ENCODE results near the gene PRR13.
"Not testable (repeated sequence)": the region's sequence is repeated elsewhere in the genome, so short reads cannot be mapped to it uniquely, and the experiment has no call there.

PRR13 gene

DNA sequence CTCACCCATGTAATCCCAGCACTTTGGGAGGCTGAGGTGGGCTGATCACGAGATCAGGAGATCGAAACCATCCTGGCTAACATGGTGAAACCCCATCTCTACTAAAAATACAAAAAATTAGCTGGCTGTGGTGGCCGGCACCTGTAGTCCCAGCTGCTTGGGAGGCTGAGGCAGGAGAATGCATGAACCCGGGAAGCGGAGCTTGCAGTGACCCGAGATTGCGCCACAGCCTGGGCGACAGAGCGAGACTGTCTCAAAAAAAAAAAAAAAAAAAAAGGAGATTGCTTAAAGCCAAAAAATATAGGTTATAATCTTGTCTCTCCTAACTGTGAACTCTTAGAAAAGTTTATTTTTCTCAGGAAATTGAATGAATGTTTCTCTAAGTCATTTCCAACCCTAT, 6.2 kb upstream of the PRR13 start:
- DNase-seq (ENCODE audit: low read depth in 3 of 3): not testable (repeated sequence)

DNA sequence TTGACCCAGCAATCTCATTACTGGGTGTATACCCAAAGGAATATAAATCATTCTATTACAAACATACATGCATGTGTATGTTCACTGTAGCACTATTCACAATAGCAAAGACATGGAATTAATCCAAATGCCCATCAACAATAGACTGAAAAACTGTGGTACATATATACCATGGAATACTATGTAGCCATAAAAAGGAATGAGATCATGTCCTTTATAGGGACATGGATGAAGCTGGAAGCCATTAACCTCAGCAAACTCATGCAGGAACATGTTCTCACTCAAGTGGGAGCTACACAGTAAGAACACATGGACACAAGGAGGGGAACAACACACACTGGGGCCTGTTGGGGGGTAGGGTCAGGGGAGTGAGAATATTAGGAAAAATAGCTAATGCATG, 2.0 kb upstream of the PRR13 start:
- DNase-seq (ENCODE audit: low read depth in 3 of 3): not testable (repeated sequence)

DNA sequence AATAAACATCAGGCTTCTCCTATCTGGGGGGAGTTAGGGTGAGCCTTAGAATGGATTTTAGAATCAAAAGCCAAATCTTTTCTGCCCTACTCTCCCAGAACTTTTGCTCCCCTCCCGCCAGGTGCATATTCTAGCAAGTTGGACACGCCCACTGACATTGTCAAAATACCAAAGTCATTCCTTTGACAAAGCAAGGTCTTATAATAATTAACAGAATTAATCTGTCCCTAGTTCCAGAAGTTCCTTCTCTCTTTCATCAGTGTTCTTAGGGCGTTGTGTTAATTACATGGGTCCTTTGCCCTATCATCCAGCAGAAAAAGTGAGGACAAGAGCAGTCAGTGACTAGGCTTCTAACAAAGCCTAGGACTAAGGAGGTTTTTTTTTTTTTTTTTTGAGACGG, 2.4 kb downstream of the PRR13 start:
- no peak for DNase-seq (ENCODE audit: low read depth in 3 of 3)

DNA sequence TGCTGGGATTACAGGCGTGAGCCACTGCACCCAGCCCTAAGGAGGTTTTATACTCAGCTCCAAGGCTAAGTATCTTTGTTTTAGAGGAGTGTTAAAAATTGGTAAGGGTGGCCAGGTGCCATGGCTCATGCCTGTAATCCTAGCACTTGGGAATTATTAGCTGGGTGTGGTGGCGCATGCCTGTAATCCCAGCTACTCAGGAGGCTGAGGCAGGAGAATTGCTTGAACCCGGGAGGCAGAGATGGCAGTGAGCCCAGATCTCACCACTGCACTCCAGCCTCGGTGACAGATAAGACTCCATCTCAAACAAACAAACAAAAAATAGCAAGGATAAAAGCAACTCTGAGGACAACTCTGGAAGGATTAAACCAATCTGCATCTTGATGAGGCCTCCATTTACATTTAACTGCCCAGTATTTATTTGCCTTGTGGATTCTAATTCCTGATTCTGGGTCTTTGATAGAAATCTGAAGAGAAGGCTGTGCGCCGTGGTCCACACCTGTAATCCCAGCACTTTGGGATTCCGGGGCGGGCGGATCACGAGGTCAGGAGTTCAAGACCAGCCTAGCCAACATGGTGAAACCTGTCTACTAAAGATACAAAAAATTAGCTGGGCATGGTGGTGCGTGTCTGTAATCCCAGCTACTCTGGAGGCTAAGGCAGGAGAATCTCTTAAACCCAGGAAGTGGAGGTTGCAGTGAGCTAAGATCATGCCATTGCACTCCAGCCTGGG, 3.2 kb downstream of the PRR13 start:
- DNase-seq (ENCODE audit: low read depth in 3 of 3): not testable (repeated sequence)

DNA sequence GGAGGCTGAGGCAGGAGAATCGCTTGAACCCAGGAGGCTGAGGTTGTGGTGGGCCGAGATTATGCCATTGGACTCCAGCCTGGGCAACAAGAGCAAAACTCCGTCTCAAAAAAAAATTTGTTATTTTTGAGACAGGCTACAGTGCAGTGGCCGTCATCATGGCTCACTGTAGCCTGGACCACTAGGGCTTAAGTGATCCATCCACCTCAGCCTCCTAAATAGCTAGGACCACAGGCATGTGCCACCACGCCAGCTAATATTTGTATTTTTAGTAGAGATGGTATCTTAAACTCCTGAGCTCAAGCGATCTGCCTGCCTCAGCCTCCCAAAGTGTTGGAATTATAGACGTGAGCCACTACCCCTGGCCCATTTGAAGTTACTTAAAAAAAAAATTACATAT, 9.4 kb downstream of the PRR13 start:
- DNase-seq (ENCODE audit: low read depth in 3 of 3): no peak

DNA sequence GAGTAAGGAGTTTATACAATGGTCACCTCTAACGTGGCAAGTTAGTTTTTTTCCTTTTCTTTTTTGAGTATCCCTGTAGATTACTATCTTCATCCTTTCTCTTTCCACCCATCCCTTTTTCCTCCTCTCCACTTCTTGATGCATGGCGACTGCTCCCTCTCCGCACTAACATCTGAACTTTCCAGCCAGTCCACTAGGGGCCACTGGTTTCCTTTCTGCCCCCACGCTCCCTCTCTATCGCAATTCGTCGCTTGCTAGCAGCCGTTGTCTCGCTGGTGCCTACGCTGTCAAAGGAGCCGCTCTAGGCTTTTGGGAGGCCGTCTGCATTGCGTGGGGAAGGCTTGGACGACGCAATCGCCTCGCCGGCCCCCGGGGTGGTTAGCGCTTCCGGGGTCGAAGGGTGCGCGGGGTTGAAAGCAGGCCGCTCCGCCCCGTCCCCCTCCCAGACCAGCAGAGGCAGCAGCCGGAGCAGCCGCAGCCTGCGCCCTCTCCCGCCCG, 10.2 kb downstream of the PRR13 start, which contains the start of gene PCBP2:
Gene PCBP2 (plus strand): TSS at position 442 of the 498 bp plus-strand sequence. CDS start 2,699 bp downstream, outside the sequence.
- DNase-seq (ENCODE audit: low read depth in 3 of 3): peak; percentile 89 to 97 (median 94)

DNA sequence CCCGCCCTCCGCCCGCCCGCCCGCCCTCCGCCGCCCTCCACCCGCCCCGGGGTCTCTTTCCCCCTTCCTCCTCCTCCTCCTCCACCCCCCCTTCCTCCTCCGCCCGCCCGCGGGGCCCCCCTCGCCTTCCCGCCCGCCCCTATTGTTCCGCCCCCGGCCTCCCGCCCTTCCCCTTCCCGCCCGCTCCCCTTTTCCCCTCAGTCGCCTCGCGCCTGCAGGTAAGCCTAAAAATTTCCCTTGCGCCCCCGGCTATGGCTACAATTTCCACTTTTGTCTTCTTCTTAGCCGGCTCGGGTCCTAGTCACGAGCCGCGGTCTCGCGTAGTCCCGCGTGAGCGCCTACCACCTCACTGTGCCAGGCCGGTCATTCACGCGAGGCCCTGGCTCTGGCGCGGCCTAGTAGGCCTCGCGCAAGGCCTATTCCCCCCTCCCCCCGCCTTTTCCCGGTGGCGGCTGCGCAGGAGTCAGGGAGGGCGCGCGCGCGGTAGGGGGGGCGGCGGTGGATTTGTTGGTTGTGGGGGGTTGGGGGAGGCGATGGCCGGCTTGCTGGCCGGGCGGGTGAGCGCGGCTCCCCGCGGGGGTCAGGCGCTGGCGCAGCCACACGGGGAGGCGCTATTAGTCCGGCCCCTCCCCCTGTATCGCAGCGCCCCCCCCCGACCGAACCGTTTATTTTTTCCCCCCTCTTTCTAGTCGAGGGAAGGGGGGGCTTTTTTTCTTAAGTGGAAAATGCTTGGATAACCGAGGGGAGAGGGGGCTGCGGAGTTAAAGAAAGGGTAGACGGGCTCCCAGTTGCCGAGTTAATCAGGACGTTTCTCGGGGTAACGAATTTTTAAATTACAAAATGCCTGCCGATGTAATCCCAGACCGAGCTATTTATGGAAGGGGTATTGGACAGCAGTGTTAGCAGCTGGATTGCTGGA, 10.9 kb downstream of the PRR13 start:
- peak; percentile 62 to 67 (median 65) for DNase-seq (ENCODE audit: low read depth in 3 of 3)

DNA sequence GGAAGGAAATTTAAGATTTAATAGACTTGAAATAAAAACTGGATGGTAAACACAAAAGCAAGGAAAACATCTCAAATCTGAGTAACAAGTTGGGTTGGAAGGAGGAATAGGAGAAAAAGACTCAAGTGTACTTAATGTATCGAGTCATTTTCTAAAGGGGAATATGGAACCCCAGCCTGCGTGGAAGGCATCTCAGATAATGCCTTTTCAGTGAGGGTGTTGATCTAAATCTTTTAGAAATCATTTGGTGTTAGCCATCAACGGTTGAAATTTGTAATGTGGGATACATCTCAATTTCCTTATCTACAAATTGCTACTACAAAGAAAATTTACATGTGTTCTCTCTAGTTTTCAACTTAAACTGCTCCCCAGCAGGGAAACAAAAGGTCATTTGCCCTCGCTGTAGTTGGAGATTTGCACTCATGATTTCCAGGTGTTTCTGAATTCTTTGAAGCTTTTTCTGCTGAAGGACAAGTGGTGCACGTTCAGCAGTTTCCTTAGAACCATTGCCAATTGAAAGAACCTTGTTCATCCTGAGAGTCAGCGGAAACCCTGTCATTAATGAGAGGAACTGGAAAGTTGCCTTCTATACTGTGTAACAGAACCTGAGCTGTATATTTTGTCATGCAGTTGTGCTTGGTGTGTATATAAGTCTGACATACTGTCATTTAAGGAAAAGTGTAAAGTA, 12.6 kb downstream of the PRR13 start:
- no peak for DNase-seq (ENCODE audit: low read depth in 3 of 3)

DNA sequence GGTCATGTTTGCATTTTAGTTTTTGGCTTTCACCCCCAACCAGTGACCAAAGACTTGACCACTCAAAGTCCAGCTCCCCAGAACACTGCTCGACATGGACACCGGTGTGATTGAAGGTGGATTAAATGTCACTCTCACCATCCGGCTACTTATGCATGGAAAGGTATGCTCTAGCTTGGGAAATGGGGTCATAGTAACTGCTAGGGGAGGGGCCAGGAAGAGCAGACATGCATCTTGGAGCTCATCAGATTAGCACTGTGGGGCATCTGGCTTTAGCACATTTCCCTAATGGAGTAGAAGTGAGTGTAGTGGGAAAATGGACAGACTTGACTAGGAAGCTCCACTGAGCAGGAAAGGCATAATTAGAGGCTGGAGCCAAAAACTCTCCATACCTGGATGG, 13.2 kb downstream of the PRR13 start:
- no peak for DNase-seq (ENCODE audit: low read depth in 3 of 3)

DNA sequence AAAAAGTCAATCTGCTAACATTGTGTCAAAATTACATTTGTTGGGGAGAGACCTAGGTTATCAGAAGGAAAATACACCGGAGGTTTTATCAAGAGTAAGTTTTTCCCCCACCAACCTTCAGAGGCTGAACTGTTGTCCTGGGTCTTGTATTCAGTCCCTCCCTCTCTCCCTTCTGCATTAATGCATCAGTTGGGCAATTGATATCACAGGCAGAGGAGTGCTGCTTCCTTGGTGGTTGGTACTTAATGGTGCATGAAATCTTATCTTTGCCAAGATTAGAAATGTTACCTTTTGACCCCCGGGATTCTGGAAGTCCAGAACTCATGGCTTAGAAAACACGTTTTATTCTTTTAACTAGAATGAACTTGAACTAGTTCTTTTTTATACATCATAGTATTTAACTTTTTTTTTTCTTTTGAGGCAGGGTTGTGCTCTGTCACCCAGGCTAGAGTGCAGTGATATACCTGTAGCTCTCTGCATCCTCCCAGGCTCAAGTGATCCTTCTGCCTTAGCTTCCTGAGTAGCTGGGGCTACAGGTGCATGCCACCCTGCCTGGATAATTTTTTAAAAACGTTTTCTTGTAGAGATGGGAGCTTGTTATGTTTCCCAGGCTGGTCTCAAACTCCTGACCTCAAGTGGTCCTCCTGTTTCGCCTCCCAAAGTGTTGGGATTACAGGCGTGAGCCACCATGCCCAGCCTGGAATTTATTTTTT, 15.3 kb downstream of the PRR13 start:
- DNase-seq (ENCODE audit: low read depth in 3 of 3): no peak

DNA sequence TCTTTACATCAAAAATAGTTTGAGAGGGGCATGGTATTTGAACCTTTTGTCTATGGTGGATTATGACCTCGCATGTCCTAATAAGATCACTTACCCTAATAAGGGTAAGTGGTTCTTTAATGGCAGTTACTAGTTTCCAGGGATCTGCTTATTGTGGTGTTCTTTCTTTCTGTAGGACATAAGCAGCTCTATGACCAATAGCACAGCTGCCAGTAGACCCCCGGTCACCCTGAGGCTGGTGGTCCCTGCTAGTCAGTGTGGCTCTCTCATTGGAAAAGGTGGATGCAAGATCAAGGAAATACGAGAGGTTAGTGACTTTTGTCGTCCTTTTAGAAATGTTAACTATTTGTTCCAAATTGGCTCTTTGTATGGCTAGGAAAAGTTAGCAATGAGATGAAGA, 17.6 kb downstream of the PRR13 start:
- no peak for DNase-seq (ENCODE audit: low read depth in 3 of 3)

DNA sequence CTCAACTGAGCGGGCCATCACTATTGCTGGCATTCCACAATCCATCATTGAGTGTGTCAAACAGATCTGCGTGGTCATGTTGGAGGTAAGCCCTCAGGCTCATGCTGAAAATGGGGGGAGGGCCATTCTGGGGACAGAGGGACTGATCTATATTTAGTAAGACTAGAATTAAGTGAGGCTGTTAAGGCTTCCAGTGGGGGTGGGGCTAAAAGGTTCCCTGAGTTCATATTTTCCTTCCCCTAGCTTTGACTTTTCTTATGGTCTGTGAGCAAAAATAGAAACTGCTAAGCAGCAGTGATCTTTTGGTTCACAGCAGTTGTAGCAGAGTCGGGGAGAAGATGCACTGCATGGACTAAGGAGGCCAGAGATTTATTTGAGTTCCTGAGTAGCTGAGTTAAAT, 19.5 kb downstream of the PRR13 start:
- DNase-seq (ENCODE audit: low read depth in 3 of 3): no peak

DNA sequence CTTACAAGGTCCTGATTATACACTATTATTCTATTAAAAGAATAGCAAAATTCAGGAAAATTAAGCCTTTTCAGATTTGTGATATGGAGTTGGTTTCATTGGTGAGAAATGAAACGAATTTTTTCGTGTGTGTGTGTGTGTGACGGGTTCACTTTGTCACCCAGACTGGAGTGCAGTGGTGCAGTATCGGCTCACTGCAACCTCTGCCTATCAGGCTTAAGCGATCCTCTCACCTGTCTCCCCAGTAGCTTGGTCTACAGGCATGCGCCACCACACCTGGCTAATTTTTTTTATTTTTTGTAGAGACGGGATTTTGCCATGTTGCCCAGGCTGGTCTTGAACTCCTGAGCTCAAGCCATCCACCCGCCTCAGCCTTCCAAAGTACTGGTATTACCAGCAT, 20.1 kb downstream of the PRR13 start:
- no peak for DNase-seq (ENCODE audit: low read depth in 3 of 3)

DNA sequence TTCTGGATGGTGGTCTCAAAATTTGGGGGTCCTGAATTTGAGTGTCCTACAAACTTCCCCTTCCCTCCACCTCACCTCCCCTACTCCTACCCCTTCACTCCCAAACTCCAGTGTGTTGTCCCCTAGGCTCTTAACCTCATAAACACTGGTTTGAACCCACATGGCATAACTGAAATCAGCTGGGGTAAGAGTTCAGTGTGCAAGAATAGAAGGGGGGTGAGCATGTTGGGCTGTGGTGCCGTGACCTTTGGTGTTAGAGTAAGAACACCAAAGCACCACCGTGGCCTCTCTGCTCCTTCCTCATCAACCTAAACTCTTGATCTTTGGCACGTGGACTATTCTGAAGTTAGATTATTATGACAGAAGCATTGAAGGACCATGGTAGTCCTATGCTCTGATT, 21.4 kb downstream of the PRR13 start:
- no peak for DNase-seq (ENCODE audit: low read depth in 3 of 3)

DNA sequence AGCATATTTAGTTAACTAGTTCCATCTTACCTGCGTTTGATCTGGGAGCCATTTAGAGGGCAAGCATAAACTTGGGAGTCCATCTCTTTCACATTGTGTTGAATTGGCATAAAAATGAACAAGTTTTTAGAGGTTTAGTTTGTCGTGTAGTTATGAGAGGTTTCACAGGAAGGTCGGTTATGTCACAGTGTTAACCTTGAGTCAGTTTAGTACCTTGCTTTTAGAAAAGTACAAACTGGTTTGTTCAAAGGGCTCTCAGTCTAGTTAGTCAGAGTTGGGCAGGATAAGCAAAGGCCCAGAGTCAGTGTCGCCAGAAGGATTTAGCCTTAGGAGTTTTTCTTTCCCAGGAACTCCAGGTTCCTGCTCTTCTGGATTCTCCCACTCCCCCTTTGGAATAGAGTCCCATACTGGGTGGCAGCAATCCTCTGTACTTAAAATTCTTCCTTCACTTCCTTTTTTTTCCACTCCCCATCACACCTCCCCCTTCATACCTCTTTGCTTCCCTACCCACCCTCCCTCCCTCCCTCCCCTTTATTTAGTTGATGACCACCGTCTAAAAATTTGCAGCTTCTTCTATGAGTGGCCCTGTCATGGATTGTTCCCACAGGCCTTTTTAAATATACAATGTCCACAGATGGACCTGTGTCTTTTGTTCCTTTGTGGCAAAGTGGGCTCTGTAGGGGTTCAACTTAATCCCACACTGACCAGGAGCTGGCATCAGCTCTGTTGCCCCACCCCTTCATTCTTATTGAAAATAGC, 22.4 kb downstream of the PRR13 start:
- DNase-seq (ENCODE audit: low read depth in 3 of 3): no peak

DNA sequence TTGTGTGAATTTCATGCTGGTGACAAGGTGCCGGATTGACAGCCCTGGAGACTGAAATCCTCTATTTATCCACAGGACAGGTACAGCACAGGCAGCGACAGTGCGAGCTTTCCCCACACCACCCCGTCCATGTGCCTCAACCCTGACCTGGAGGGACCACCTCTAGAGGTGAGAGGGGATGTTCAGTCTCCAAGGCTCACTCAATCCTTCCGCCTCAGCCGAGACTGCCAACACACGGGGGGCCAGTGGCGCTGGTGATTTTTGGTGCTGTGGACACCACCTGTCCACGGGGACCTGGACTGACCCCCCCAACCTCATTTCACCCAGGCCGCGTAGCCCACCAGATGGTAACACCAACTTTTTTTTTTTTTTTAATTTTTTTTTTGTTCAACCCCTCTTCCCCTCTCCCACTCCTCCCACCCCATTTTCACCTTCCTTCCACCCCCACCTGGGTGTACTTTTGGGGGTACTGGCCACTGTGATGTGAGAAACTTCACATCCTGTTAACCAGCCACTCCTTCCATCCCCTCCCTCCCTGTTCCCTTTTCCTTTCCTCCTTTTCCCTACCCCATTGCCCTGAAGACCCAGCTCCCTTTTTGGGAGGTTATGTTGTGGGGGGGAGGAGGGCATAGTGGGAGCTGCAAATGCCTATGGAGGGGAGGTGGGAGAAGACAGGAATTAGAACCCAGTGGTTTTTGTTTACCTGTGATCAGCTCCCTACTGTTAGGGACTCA, 23.3 kb downstream of the PRR13 start:
- DNase-seq (ENCODE audit: low read depth in 3 of 3): no peak

DNA sequence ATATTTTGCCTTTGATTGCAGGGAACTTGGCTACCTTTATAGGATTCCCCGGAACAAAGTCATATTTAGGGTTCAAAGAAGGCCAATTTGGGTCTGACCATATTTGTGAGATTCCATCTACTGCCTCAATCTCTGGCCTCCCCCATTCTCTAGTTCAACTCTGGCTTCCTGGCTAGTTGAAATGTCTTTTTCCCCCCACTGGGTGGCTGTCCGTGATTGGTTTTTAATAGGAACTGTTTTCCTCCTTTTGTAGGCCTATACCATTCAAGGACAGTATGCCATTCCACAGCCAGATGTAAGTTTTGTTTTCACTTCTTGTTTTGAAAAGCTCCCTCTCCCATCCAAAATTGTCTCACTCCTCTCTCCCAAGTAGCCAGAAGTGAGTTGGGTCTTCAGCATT, 24.1 kb downstream of the PRR13 start:
- DNase-seq (ENCODE audit: low read depth in 3 of 3): no peak

DNA sequence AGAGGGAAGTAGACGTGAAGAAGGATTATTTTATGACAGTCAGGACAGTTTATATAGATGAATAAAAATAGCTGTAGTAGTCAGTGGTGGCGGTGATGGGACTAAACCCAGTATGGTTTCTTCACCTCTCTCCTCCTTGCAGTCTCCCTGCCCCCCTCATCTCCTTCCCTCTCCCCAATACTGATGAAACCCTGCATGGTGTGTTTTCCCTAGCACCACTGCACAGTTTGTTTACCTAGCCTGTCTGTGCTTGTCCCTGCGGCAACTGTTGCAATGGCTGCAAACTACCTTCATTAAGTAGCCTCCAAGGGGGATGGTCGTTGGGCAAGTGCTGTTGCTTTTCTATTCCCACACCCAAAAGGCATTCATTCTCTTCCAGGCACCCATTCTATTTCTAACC, 25.1 kb downstream of the PRR13 start:
- DNase-seq (ENCODE audit: low read depth in 3 of 3): no peak

DNA sequence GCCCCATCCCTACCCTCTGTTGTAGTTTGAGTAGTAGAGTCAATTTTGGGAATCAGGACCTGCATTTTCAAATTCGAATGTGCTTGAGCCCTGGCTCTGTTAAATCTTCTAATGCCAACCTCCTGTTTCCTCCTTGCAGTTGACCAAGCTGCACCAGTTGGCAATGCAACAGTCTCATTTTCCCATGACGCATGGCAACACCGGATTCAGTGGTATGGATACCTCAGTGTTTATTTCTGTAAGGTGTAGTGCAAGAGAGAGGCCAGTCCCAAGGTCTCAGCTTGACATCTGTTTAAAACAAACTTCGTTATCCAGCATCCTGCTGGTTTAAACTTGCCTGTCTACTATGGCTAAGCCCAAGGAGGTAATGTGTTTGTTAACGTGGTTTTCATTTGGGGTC, 25.5 kb downstream of the PRR13 start:
- DNase-seq (ENCODE audit: low read depth in 3 of 3): no peak

DNA sequence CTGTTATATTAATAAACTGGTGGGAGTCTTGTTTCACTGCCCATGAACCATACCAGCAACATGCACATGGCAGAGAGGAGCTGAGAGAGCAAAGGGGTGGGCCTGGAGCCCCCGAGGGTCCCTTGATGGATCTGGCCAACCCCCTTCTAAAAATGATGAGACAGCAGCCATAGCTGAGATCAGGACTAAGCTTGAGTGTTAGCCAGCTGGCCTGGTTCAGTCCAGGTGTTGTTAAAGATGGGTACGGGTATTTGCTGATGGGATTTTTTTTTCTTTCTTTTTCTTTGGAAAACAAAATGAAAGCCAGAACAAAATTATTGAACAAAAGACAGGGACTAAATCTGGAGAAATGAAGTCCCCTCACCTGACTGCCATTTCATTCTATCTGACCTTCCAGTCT, 26.3 kb downstream of the PRR13 start:
- no peak for DNase-seq (ENCODE audit: low read depth in 3 of 3)
